Heart right ventricle (tissue), 16 donors: ENCODE results near the gene DOK1. TPM values are rescaled to one million over a fixed set of nuclear protein-coding genes. Genes with fewer than 3 reads are reported as not detected.

Experiments used
- ATAC-seq, 8 donors: fragments of 200-7000 bp; cut with Tn5 transposase; one replicate each; pipeline ENCODE4 v1.9.1; 2020; ENCODE audit warnings: mild to moderate bottlenecking in 8 of 8, moderate library complexity in 8 of 8, moderate number of reproducible peaks in 1 of 8
- DNase-seq, 2 donors: peaks; one replicate each; pipeline ENCODE4 v3.0.0-alpha.2; 2020
- H3K27ac ChIP-seq, 10 donors: fragments of 200-600 bp; sonication (generic) in 2 of 10; one replicate each; pipeline versions ENCODE4 v1.5.0 to v1.8.0; 2020 to 2022; ENCODE audit warnings: mild to moderate bottlenecking in 3 of 10
- H3K27me3 ChIP-seq, 7 donors: fragments of 200-600 bp; one replicate each; pipeline ENCODE4 v1.8.0; 2021 to 2022; ENCODE audit warnings: mild to moderate bottlenecking in 2 of 7
- H3K36me3 ChIP-seq, 9 donors: fragments of 200-600 bp; sonication (generic) in 1 of 9; one replicate each; pipeline versions ENCODE4 v1.5.0 to v1.8.0; 2020 to 2022; ENCODE audit warnings: mild to moderate bottlenecking in 2 of 9
- H3K4me1 ChIP-seq, 9 donors: fragments of 200-600 bp; sonication (generic) in 1 of 9; one replicate each; pipeline versions ENCODE4 v1.5.0 to v1.8.0; 2020 to 2022; ENCODE audit warnings: mild to moderate bottlenecking in 4 of 9
- H3K4me3 ChIP-seq, 10 donors: fragments of 200-600 bp; sonication (generic) in 2 of 10; one replicate each; pipeline versions ENCODE4 v1.5.0 to v1.8.0; 2020 to 2022; ENCODE audit warnings: mild to moderate bottlenecking in 7 of 10, moderate library complexity in 2 of 10
- H3K9me3 ChIP-seq, 11 donors: fragments of 200-600 bp in 10 of 11; sonication (generic) in 2 of 11; one replicate each; pipeline versions ENCODE4 v1.5.0 to v1.8.0; 2013 to 2022; ENCODE audit warnings: mild to moderate bottlenecking in 2 of 11, control low read depth in 1 of 11, moderate library complexity in 1 of 11
- WGBS, 2 donors: extraction: QIAGEN DNeasy Blood & Tissue Kit; methylation state at CpG; one replicate each; pipeline ENCODE4 v1.1.7; 2013; ENCODE audit warnings: inconsistent platforms in 1 of 2; 5-methylcytosine and 5-hydroxymethylcytosine counted together
- intact Hi-C, 10 donors: fragments of 100-400 bp; cut with DNase I; formaldehyde crosslinking; loops; one replicate each; pipeline versions ENCODE4 v1.11.1 to v1.14.2; 2022
- polyA plus RNA-seq, 2 donors: library from polyadenylated mRNA; stranded (reverse); fragments of 200-250 nt; gene quantifications; one replicate each; pipeline ENCODE4 v1.2.3, GENCODE V29; 2013
- total RNA-seq, 10 donors: library from RNA; stranded (reverse); fragmentation: NEBNext Ultra II Directional in 3 of 10; extraction: Animal tissue kit (Norgen Biotek cat#: 25700) in 3 of 10; gene quantifications; one replicate each; pipeline versions ENCODE4 v1.2.1 to v1.2.4, GENCODE V29; 2021 to 2023
- TF ChIP-seq, protein P1 (sequence below), 9 donors: fragments of 200-600 bp; sonication (generic) in 2 of 9; IDR thresholded peaks; one replicate each; pipeline versions ENCODE4 v1.5.0 to v1.8.0; 2021 to 2022; ENCODE audit warnings: antibody characterized with exemption in 9 of 9, mild to moderate bottlenecking in 5 of 9, moderate library complexity in 1 of 9
- donor health status: Arrhythmogenic right ventricular cardiomyopathy.
- donor health status: ischemic (EF 13 %, LVEDD 7.1; RV severe dilation, severe dysfunction).
- donor health status: healthy with polysubstance abuse.
- donor health status: DM: no; HTN: yes; CAD: no.
- donor health status: DM: no; HTN: no; CAD: no.
- donor health status: ischemic (EF 25% LVEDD 6.9; RV normal size, moderate dysfunction).
- donor health status: ischemic (EF 25% LVEDD 5.7; RV mildly dilated, moderate dysfunction).
- donor health status: healthy.
- donor health status: DM: yes; HTN: yes; CAD: no.
- donor health status: Ischemic cardiomyopathy.
- donor health status: ischemic (EF 35%, LVEDD 5.7; RV mildly dilated, moderate dysfunction).
- donor health status: nonischemic (EF 11% LVEDD 7.7; RV severe dilation, severe dysfunction).
- donor health status: DM: yes; HTN: yes; CAD: no.
- donor health status: PGD.
- donor health status: ischemic (EF 29% LVEDD 5.4; RV normal size, mild dysfunction).
- donor health status: nonischemic (EF 23%, LVEDD 6.1; RV moderate dilation, normal function).

DOK1 gene
- total and polyA plus RNA-seq, 12 donors: 1.9 to 7.7 (median 3.5) TPM

DNA sequence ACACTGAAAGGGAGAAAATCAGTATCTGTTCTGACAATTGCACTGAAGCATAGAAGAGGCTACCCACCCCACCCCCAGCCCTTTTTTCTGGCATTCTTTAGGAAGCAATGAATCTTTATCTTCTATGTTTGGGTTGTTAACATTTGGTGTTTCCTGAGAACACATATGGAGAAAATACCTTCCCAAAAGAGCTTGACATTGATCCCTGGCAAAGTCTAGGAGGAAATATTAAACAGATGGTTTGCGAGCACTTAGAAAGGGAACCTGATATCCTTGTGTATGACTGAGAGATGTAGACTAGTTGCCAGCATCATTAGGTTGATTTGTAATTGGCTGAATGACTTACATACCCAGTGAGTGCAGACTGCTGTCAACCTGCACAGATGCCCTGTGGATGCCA lies 42.9 kb downstream of the DOK1 start:
- TF ChIP-seq, protein P1, sequence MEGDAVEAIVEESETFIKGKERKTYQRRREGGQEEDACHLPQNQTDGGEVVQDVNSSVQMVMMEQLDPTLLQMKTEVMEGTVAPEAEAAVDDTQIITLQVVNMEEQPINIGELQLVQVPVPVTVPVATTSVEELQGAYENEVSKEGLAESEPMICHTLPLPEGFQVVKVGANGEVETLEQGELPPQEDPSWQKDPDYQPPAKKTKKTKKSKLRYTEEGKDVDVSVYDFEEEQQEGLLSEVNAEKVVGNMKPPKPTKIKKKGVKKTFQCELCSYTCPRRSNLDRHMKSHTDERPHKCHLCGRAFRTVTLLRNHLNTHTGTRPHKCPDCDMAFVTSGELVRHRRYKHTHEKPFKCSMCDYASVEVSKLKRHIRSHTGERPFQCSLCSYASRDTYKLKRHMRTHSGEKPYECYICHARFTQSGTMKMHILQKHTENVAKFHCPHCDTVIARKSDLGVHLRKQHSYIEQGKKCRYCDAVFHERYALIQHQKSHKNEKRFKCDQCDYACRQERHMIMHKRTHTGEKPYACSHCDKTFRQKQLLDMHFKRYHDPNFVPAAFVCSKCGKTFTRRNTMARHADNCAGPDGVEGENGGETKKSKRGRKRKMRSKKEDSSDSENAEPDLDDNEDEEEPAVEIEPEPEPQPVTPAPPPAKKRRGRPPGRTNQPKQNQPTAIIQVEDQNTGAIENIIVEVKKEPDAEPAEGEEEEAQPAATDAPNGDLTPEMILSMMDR (IDR thresholded peaks at IDR 0.05): no peak
- no peak overlapping the region for H3K27ac ChIP-seq
- H3K4me3 ChIP-seq: no peak overlapping the region
- 36 to 41% methylated on average over 1 of the region's 1 CpG for WGBS, 2 donors
- peaks cover 0 to 92% (median 49%) of the 10 kb centered on the region in 7 donors for H3K27me3 ChIP-seq
- intact Hi-C loops: no loop called here
- DNase-seq (no peak), ATAC-seq (no peak)
- no peaks in the 10 kb centered on the region for H3K9me3 ChIP-seq
- no peaks in the 10 kb centered on the region for H3K4me1 ChIP-seq
- no peaks in the 10 kb centered on the region for H3K36me3 ChIP-seq

DNA sequence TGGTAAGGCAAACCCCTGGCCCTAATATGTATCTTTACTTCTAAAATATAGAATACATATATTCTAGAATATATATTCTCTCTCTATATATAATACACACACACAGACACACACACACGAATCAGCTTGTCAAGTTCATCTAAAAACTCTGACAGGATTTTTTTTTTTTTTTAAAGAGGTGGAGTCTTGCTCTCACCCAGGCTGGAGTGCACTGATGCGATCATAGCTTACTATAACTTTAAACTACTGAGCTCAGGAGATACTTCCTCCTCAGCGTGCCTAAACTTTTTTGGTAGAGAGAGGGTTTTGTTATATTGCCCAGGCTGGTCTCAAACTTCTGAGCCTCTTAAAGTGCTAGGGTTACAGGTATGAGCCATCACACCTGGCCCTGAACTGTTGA lies 45.2 kb downstream of the DOK1 start:
- DNase-seq: no peak
- no peak for ATAC-seq
- 54 to 60% methylated on average over 3 of the region's 3 CpGs for WGBS, 2 donors

DNA sequence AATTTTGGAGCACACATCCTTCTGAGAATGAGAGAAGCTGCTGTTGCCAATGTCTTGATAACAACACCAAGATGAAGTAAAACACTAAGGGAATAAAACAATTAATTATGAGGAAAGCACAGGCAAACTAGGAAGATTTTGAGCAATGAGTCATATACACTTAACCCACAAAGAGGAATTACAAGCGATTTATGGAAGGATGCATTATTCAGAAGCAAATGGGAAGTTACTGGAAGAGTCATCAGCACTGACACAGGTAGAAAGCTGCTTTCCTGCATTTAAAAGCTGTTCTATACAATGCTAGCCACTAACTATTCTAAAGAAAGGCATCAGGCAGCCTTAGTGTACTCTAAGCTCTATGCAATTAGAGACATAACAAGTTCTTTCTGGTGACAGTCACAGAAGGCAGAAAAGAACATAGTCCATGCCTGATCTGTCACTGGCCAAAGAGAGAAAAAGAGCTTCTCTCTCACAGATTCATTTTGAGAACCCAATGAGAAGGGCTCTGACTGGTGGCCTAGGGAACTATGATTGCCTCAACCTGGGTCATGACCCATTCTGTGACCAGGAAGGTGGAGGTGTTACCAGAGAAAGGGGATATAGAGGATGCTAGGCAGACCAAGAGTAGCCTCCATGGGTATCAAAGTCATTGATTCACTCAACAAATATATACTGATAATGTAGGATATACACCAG lies 48.2 kb downstream of the DOK1 start:
- ATAC-seq: no peak

More for the DNA sequence above, 45.2 kb downstream of the DOK1 start:
- Histone ChIP-seq H3K4me1 (no peaks in the 10 kb centered on the region), H3K36me3 (no peaks in the 10 kb centered on the region), H3K27me3 (peaks cover 0 to 92% (median 45%) of the 10 kb centered on the region in 7 donors), H3K9me3 (no peaks in the 10 kb centered on the region), H3K27ac (no peak overlapping the region), H3K4me3 (no peak overlapping the region)
- intact Hi-C loops: no loop called here
- TF ChIP-seq, protein P1 (IDR thresholded peaks at IDR 0.05): no peak

DNA sequence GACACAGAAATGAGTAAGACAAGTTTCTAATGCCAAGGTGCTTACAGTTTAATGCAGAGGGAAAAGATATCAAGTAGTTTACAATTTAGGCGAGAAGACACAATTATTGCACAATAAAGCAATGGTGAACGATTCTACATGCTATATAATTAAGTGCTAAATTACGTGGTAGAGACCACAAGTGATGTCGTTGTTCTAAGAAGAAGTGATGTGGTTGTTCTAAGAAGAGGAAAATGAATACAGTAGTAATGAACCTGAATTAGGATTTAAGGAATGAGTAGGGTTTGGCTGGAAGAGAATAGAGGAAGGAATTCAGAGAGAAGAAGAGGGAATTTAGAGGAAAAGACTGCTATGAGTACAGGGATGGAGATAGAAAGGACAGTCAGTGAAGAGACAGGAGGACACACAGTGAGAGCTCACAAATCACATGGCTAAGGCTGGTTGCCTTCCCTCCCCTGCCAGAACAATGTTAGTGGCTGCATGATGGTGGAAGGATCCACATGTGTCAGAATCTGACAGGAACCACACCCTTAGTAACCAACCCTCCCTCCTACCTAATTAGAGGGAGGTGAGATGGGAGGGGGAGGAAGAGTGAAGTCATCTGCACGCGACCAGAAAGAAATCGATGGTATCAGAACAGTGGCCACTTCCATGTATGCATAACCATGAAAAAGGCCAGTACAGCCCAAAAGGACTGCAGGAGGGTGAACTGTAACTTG lies 48.9 kb downstream of the DOK1 start:
- H3K27ac ChIP-seq: no peak overlapping the region
- intact Hi-C loops: no loop called here
- no peaks in the 10 kb centered on the region for H3K36me3 ChIP-seq
- H3K4me3 ChIP-seq: no peak overlapping the region
- WGBS, 2 donors: 67 to 72% methylated on average over 7 of the region's 7 CpGs
- no peaks in the 10 kb centered on the region for H3K4me1 ChIP-seq
- ATAC-seq: no peak
- TF ChIP-seq, protein P1 (IDR thresholded peaks at IDR 0.05): no peak
- DNase-seq: no peak
- H3K9me3 ChIP-seq: no peaks in the 10 kb centered on the region
- peaks cover 0 to 93% (median 38%) of the 10 kb centered on the region in 7 donors for H3K27me3 ChIP-seq

More for the DNA sequence above, 48.2 kb downstream of the DOK1 start:
- Histone ChIP-seq H3K27ac (no peak overlapping the region), H3K27me3 (peaks cover 0 to 93% (median 38%) of the 10 kb centered on the region in 7 donors), H3K4me3 (no peak overlapping the region), H3K36me3 (no peaks in the 10 kb centered on the region), H3K9me3 (no peaks in the 10 kb centered on the region), H3K4me1 (no peaks in the 10 kb centered on the region)
- intact Hi-C loops: no loop called here
- TF ChIP-seq, protein P1 (IDR thresholded peaks at IDR 0.05): no peak
- DNase-seq: no peak
- 44 to 52% methylated on average over 1 of the region's 1 CpG for WGBS, 2 donors
